ENCODE data around the gene SDCBP2. TPM values are rescaled to one million over a fixed set of nuclear protein-coding genes. Genes with fewer than 3 reads are reported as not detected.

Gene SDCBP2
- total RNA-seq, 1 experiment from 2014 or later: 4.9 TPM

GRCh38 chr20:1324598-1325172, 4.3 kb downstream of the SDCBP2 start:
- H3K36me3 ChIP-seq: no peaks in the 10 kb centered on the region; the same call in 1 of the 2 replicates
- peak; percentile 62 for DNase-seq
- H3K27me3 ChIP-seq: no peaks in the 10 kb centered on the region
- no peaks in the 10 kb centered on the region for H3K9me3 ChIP-seq
- H3K4me3 ChIP-seq: peak overlapping the region; percentile 76

- Histone ChIP-seq H3K9me3 (no peaks in the 10 kb centered on the region), H3K4me3 (no peak overlapping the region; the same call in 1 of the 2 replicates)
- DNase-seq: no peak
Observed at GRCh38 chr20:1323830-1324597, 4.9 kb downstream of the SDCBP2 start.

GRCh38 chr20:1323256-1323655, 5.7 kb downstream of the SDCBP2 start:
- H3K36me3 ChIP-seq: no peaks in the 10 kb centered on the region; the same call in 1 of the 2 replicates
- no peaks in the 10 kb centered on the region for H3K27me3 ChIP-seq
- no peak for DNase-seq
- no peak overlapping the region for H3K4me3 ChIP-seq
- H3K9me3 ChIP-seq: no peaks in the 10 kb centered on the region

More at GRCh38 chr20:1323830-1324597, 4.9 kb downstream of the SDCBP2 start:
- H3K36me3 ChIP-seq: no peaks in the 10 kb centered on the region; the same call in 1 of the 2 replicates
- H3K27me3 ChIP-seq: no peaks in the 10 kb centered on the region

- DNase-seq: peak; percentile 85
- Histone ChIP-seq H3K27me3 (no peaks in the 10 kb centered on the region), H3K36me3 (no peaks in the 10 kb centered on the region; the same call in 1 of the 2 replicates), H3K4me3 (no peak overlapping the region), H3K9me3 (no peaks in the 10 kb centered on the region)
Observed at GRCh38 chr20:1322511-1323245, 6.3 kb downstream of the SDCBP2 start.

GRCh38 chr20:1321654-1321939, 7.3 kb downstream of the SDCBP2 start:
- Histone ChIP-seq H3K9me3 (no peaks in the 10 kb centered on the region), H3K27me3 (no peaks in the 10 kb centered on the region), H3K4me3 (no peak overlapping the region), H3K36me3 (no peaks in the 10 kb centered on the region; the same call in 1 of the 2 replicates)
- no peak for DNase-seq

GRCh38 chr20:1320902-1321653, 7.9 kb downstream of the SDCBP2 start:
- no peaks in the 10 kb centered on the region for H3K27me3 ChIP-seq
- H3K36me3 ChIP-seq: no peaks in the 10 kb centered on the region
- no peak for DNase-seq
- H3K4me3 ChIP-seq: no peak overlapping the region
- H3K9me3 ChIP-seq: no peaks in the 10 kb centered on the region

- H3K36me3 ChIP-seq: no peaks in the 10 kb centered on the region
- no peak for DNase-seq
- H3K4me3 ChIP-seq: no peak overlapping the region
- H3K9me3 ChIP-seq: no peaks in the 10 kb centered on the region
- no peaks in the 10 kb centered on the region for H3K27me3 ChIP-seq
Observed at GRCh38 chr20:1320016-1320415, 8.9 kb downstream of the SDCBP2 start.

GRCh38 chr20:1319462-1319861, 9.5 kb downstream of the SDCBP2 start:
- H3K36me3 ChIP-seq: no peaks in the 10 kb centered on the region
- no peak overlapping the region for H3K4me3 ChIP-seq
- no peaks in the 10 kb centered on the region for H3K9me3 ChIP-seq
- no peak for DNase-seq
- no peaks in the 10 kb centered on the region for H3K27me3 ChIP-seq

- H3K9me3 ChIP-seq: no peaks in the 10 kb centered on the region
- DNase-seq: no peak
- no peaks in the 10 kb centered on the region for H3K27me3 ChIP-seq
- no peaks in the 10 kb centered on the region for H3K36me3 ChIP-seq
- H3K4me3 ChIP-seq: no peak overlapping the region
Observed at GRCh38 chr20:1319051-1319450, 9.9 kb downstream of the SDCBP2 start.

DNA sequence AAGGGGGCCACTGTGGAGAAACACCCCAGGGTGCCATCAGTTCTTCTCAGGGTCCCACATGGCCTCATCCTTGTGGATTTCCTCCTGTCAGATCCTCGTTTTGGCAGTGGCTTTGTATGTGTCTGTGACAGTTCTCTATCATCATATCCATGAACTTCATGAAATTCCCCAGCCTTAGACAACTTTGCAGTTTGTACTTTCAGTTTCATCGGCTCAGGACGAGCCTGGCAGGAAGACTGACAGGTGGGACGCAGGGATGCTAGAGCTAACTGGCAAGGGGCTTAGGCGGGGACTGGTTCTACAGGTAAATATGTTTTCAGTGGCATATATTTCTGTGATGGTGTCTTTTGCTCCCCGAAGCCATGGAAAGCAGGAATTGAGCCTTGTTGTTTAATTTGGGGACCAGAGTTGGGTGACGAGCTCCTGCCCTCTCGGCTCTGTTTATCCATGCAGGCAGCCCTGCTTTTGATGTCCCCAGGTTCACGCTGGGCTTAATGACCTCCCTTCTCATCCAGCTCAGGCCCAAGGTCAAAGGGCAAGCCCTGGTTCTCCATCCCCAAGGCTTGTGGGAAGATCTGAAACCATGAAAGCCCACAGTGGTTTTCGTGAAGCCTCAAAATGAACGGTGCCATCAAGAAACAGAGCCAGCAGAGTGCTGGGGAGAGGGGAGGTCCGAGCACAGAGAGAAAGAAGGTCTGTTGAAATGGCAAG, 11.2 kb downstream of the SDCBP2 start:
- no peaks in the 10 kb centered on the region for H3K36me3 ChIP-seq
- no peaks in the 10 kb centered on the region for H3K27me3 ChIP-seq
- no peaks in the 10 kb centered on the region for H3K9me3 ChIP-seq
- DNase-seq: no peak
- H3K4me3 ChIP-seq: no peak overlapping the region

- no peaks in the 10 kb centered on the region for H3K36me3 ChIP-seq
- H3K9me3 ChIP-seq: no peaks in the 10 kb centered on the region
- no peaks in the 10 kb centered on the region for H3K27me3 ChIP-seq
- DNase-seq: no peak
- no peak overlapping the region for H3K4me3 ChIP-seq
Observed at GRCh38 chr20:1315804-1316203, 13.1 kb downstream of the SDCBP2 start.

DNA sequence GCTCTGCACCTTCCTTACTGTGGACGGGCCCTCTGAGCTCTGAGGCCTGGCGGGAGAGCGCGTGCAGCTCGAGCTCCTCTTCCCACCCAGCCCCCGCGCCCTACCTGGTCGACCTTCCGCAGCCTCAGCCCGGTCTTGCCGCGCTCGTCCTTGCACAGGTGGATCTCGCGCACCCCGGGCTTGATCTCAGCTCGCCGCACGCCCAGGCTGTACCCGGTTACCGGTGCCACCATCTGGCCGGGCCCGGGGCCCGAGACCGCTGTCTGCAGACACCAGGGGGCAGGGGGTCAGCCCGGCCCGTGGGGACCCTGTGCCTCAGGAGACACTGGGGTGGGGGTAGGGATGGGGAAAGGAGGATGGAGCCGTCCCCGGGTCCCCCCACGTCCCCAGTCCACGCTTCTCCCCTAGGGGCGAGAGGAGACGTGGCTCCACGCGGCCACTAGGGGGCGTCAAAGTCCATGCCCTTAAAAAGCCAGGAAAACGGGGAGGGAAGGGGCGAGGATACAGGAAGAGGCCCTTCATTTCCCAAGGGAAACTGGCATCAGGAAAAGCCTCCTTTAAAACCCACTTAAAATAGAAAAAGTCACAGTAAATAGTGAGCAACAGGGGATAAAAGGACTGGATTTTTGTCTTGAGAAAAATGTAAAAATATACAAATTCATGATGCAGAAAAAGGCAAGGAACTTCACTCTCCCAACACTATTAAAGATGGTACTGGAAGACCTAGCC, 15.5 kb downstream of the SDCBP2 start:
- DNase-seq: peak; percentile 42
- no peaks in the 10 kb centered on the region for H3K9me3 ChIP-seq
- no peaks in the 10 kb centered on the region for H3K27me3 ChIP-seq
- no peak overlapping the region for H3K4me3 ChIP-seq
- no peaks in the 10 kb centered on the region for H3K36me3 ChIP-seq

GRCh38 chr20:1312904-1313235, 16.1 kb downstream of the SDCBP2 start:
- no peak overlapping the region for H3K4me3 ChIP-seq

DNA sequence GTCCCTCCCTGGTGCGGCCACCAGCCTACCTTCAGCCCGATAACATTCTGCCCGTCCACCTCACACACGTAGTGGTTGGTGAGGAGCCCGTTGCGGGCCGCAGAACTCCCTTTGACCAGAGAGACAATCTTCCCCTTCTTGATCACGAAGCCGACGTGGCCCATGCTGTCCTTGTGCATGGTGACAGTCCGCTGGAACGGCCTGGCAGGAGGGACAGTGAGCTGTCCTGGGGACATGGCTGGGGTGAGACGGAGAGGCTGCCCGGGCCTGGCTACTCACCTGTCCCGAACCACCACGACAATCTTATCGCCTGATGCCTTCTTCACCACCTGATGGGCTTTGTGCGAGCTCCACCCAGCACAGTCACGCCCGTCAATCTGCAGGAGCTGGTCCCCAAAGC, 16.6 kb downstream of the SDCBP2 start:
- Histone ChIP-seq H3K4me3 (no peak overlapping the region), H3K9me3 (no peaks in the 10 kb centered on the region), H3K36me3 (no peaks in the 10 kb centered on the region), H3K27me3 (no peaks in the 10 kb centered on the region)
- DNase-seq: no peak

More at GRCh38 chr20:1312904-1313235, 16.1 kb downstream of the SDCBP2 start:
- Histone ChIP-seq H3K9me3 (no peaks in the 10 kb centered on the region), H3K27me3 (no peaks in the 10 kb centered on the region), H3K36me3 (no peaks in the 10 kb centered on the region)
- DNase-seq: no peak

GRCh38 chr20:1310506-1311190, 18.3 kb downstream of the SDCBP2 start:
- DNase-seq: no peak
- Histone ChIP-seq H3K9me3 (no peaks in the 10 kb centered on the region), H3K4me3 (no peak overlapping the region), H3K36me3 (no peaks in the 10 kb centered on the region), H3K27me3 (no peaks in the 10 kb centered on the region)
